Cardiac fibroblast (primary cell): Measurements from ENCODE around the gene KIRREL1.

Experiments
- DNase-seq, 2 donors: peaks; one replicate each; pipeline versions ENCODE4 v3.0.0 to v3.0.0-alpha.2; 2010; ENCODE audit warnings: low read depth in 2 of 2
- H3K4me3 ChIP-seq, 2 donors: replicated peaks in 1 of 2; 1 replicate in 1 of 2; 2 replicates in 1 of 2; pipeline ENCODE4 v1.5.1; 2011; ENCODE audit warnings: low read depth in 2 of 2, low read length in 2 of 2, mild to moderate bottlenecking in 2 of 2, moderate library complexity in 1 of 2
- CTCF ChIP-seq: IDR thresholded peaks from one replicate; pipeline ENCODE4 v1.5.1; 2011; ENCODE audit warnings: low read depth, mild to moderate bottlenecking, low read length, inconsistent platforms

KIRREL1 gene

GRCh38 chr1:158002631-158003405, 9.4 kb downstream of the KIRREL1 start:
- peak in 1 of 2 donors; percentile 52 for DNase-seq
- TF ChIP-seq CTCF = no peak
- H3K4me3 ChIP-seq = no peak overlapping the region

DNA sequence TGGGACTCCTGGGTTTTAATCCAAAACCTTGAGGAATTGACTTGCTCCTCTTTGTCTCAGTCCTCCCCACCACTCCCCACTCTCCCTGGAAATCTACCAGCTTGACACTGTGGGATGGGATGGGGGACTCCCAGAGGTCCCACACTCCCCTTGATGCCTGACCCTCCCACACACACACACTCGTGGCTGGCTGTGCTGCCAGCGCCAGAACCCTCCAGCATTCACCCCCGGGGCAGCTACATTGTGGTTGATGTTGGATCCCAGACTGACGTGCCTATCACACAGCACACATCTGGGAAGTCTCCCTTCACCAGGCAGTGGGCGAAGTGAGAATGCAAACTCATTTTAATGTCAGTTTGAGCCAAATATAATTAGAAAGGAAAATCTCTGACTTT, 10.0 kb downstream of the KIRREL1 start:
- no peak for TF ChIP-seq CTCF
- no peak overlapping the region for H3K4me3 ChIP-seq
- DNase-seq = peak in 1 of 2 donors; percentile 72

- TF ChIP-seq CTCF = no peak
- H3K4me3 ChIP-seq = no peak overlapping the region
- no peak for DNase-seq
Measured at GRCh38 chr1:158005224-158005623, 11.8 kb downstream of the KIRREL1 start.

DNA sequence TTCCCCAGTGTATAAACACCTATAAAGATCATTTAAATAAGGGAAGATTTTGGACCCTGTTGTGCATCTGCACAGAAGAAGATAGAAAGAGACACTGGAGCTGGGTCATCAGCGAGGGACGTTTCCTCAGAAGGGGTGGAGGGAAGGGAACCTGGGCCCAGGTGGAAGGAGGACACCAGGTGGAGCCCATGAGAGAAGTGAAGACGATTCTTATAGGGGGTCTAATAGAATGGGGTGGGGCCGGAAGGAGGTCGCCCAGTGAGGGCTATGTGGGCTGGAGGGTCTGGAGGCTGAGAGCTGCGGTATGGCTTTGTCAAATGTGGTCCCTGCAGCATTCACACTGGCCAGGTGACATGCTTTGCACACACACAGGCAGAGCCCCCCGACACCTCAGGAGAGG, 13.7 kb downstream of the KIRREL1 start:
- no peak for TF ChIP-seq CTCF
- no peak overlapping the region for H3K4me3 ChIP-seq
- DNase-seq = no peak

- H3K4me3 ChIP-seq = no peak overlapping the region
- TF ChIP-seq CTCF = no peak
- DNase-seq = no peak
Measured at GRCh38 chr1:158007667-158008386, 14.4 kb downstream of the KIRREL1 start.

GRCh38 chr1:158008630-158009029, 15.2 kb downstream of the KIRREL1 start:
- DNase-seq = no peak
- TF ChIP-seq CTCF = no peak
- no peak overlapping the region for H3K4me3 ChIP-seq
